H9 (cell line): ENCODE measurements around the gene R3HDM2. TPM values are rescaled to one million over a fixed set of nuclear protein-coding genes. Genes with fewer than 3 reads are reported as not detected.

Experiments used
- DNase-seq: peaks from one replicate; pipeline ENCODE4 v3.0.0-alpha.2; 2017
- H2AFZ ChIP-seq: one replicate; pipeline ENCODE4 v1.6.1; 2013; ENCODE audit warnings: mild to moderate bottlenecking, low read length, control low read depth, moderate library complexity
- H2AK5ac ChIP-seq: 2 replicates; pipeline ENCODE4 v1.6.1; 2013; ENCODE audit warnings: low read length, control low read depth, mixed read lengths; ENCODE audit not compliant: insufficient read length
- H2BK120ac ChIP-seq: one replicate; pipeline ENCODE4 v1.6.1; 2013; ENCODE audit warnings: low read depth, mild to moderate bottlenecking, low read length, control low read depth, inconsistent platforms; ENCODE audit not compliant: poor library complexity, severe bottlenecking
- H2BK12ac ChIP-seq: 2 replicates; pipeline ENCODE4 v1.6.1; 2013; ENCODE audit warnings: low read length, control low read depth, mixed read lengths, low read depth; ENCODE audit not compliant: insufficient read length
- H2BK15ac ChIP-seq: 2 replicates; pipeline ENCODE4 v1.6.1; 2013; ENCODE audit warnings: low read depth, low read length, control low read depth
- H2BK20ac ChIP-seq: one replicate; pipeline ENCODE4 v1.6.1; 2013; ENCODE audit warnings: low read depth, mild to moderate bottlenecking, low read length, control low read depth, inconsistent platforms; ENCODE audit not compliant: poor library complexity, severe bottlenecking
- H2BK5ac ChIP-seq: 2 replicates; pipeline ENCODE4 v1.6.1; 2013; ENCODE audit warnings: low read length, control low read depth, mixed read lengths; ENCODE audit not compliant: insufficient read length
- H3K14ac ChIP-seq: 2 replicates; pipeline ENCODE4 v1.6.1; 2013; ENCODE audit warnings: low read length, control low read depth; ENCODE audit not compliant: insufficient read depth
- H3K18ac ChIP-seq: 2 replicates; pipeline ENCODE4 v1.6.1; 2013; ENCODE audit warnings: low read depth, mild to moderate bottlenecking, mixed read lengths, low read length, control low read depth; ENCODE audit not compliant: insufficient read length
- H3K23ac ChIP-seq: 2 replicates; pipeline ENCODE4 v1.6.1; 2013; ENCODE audit warnings: low read length, control low read depth, mixed read lengths, low read depth; ENCODE audit not compliant: insufficient read length
- H3K23me2 ChIP-seq: 2 replicates; pipeline ENCODE4 v1.6.1; 2013; ENCODE audit warnings: low read depth, mild to moderate bottlenecking, mixed read lengths, low read length, control low read depth; ENCODE audit not compliant: insufficient read length, poor library complexity, severe bottlenecking
- H3K27ac ChIP-seq: 2 replicates; pipeline ENCODE4 v1.5.1; 2013; ENCODE audit warnings: low read length, control low read depth, mixed read lengths, low read depth; ENCODE audit not compliant: insufficient read length
- H3K27me3 ChIP-seq: 2 replicates; pipeline ENCODE4 v1.6.1; 2013; ENCODE audit warnings: low read length, control low read depth, inconsistent platforms; ENCODE audit not compliant: insufficient read depth
- H3K4ac ChIP-seq: 2 replicates; pipeline ENCODE4 v1.6.1; 2013; ENCODE audit warnings: low read depth, mild to moderate bottlenecking, control low read depth, inconsistent platforms, low read length, moderate library complexity
- H3K4me1 ChIP-seq: 2 replicates; pipeline ENCODE4 v1.6.1; 2013; ENCODE audit warnings: low read length, control low read depth, inconsistent platforms; ENCODE audit not compliant: insufficient read depth
- H3K4me2 ChIP-seq: 2 replicates; pipeline ENCODE4 v1.6.1; 2013; ENCODE audit warnings: low read length, control low read depth, mixed read lengths; ENCODE audit not compliant: insufficient read length, insufficient read depth
- H3K56ac ChIP-seq: 2 replicates; pipeline ENCODE4 v1.6.1; 2013; ENCODE audit warnings: low read depth, mild to moderate bottlenecking, mixed read lengths, low read length, control low read depth; ENCODE audit not compliant: insufficient read length
- H3K79me1 ChIP-seq: 2 replicates; pipeline ENCODE4 v1.6.1; 2013; ENCODE audit warnings: low read depth, mild to moderate bottlenecking, moderate library complexity, low read length, control low read depth, inconsistent platforms; ENCODE audit not compliant: insufficient read depth, poor library complexity, severe bottlenecking
- H3K79me2 ChIP-seq: 2 replicates; pipeline ENCODE4 v1.6.1; 2013; ENCODE audit warnings: low read length, control low read depth, inconsistent platforms; ENCODE audit not compliant: insufficient read depth
- H3K9ac ChIP-seq: 2 replicates; pipeline ENCODE4 v1.6.1; 2013; ENCODE audit warnings: low read length, control low read depth, mixed read lengths; ENCODE audit not compliant: insufficient read length; ENCODE audit errors: extremely low read depth
- H3K9me3 ChIP-seq: one replicate; pipeline ENCODE4 v1.6.1; 2013; ENCODE audit warnings: low read depth, low read length, inconsistent platforms; ENCODE audit not compliant: control insufficient read depth
- H3T11ph ChIP-seq: one replicate; pipeline ENCODE4 v1.6.1; 2013; ENCODE audit warnings: mild to moderate bottlenecking, low read length, control low read depth, inconsistent platforms
- H4K20me1 ChIP-seq: one replicate; pipeline ENCODE4 v1.6.1; 2013; ENCODE audit not compliant: control insufficient read depth, insufficient read length, insufficient read depth
- H4K5ac ChIP-seq: 2 replicates; pipeline ENCODE4 v1.6.1; 2013; ENCODE audit warnings: low read depth, mild to moderate bottlenecking, mixed read lengths, low read length, control low read depth; ENCODE audit not compliant: insufficient read length
- H4K8ac ChIP-seq: replicated peaks from 2 replicates; pipeline ENCODE4 v1.6.1; 2013; ENCODE audit warnings: low read length, control low read depth, mixed read lengths, low read depth; ENCODE audit not compliant: insufficient read length
- H4K91ac ChIP-seq: 2 replicates; pipeline ENCODE4 v1.6.1; 2013; ENCODE audit warnings: low read depth, mild to moderate bottlenecking, moderate library complexity, mixed read lengths, low read length, control low read depth; ENCODE audit not compliant: insufficient read length
- H3K27ac Mint-ChIP-seq, 3 experiments: 2 replicates in 2 of 3; 3 replicates in 1 of 3; pipeline ENCODE4 v1.8.0; 2020 to 2021; ENCODE audit warnings: mixed read lengths in 3 of 3, mild to moderate bottlenecking in 1 of 3, moderate library complexity in 1 of 3
- H3K27me3 Mint-ChIP-seq: 2 replicates; pipeline ENCODE4 v1.8.0; 2021; ENCODE audit warnings: low read depth, mild to moderate bottlenecking, moderate library complexity, mixed read lengths
- H3K36me3 Mint-ChIP-seq, 3 experiments: 2 replicates in 2 of 3; 3 replicates in 1 of 3; pipeline ENCODE4 v1.8.0; 2020 to 2021; ENCODE audit warnings: low read depth in 3 of 3, mixed read lengths in 3 of 3; ENCODE audit not compliant: insufficient read depth in 1 of 3
- H3K4me1 Mint-ChIP-seq, 2 experiments: 2 replicates each; pipeline ENCODE4 v1.8.0; 2020; ENCODE audit warnings: mixed read lengths in 2 of 2
- H3K4me3 Mint-ChIP-seq, 2 experiments: 2 replicates in 1 of 2; 3 replicates in 1 of 2; pipeline ENCODE4 v1.8.0; 2020 to 2021; ENCODE audit warnings: mild to moderate bottlenecking in 2 of 2, mixed read lengths in 2 of 2, moderate library complexity in 1 of 2
- H3K9me3 Mint-ChIP-seq, 2 experiments: 2 replicates in 1 of 2; 3 replicates in 1 of 2; pipeline ENCODE4 v1.8.0; 2020; ENCODE audit warnings: mild to moderate bottlenecking in 2 of 2, mixed read lengths in 2 of 2, moderate library complexity in 1 of 2
- WGBS: extraction: QIAGEN DNeasy Blood & Tissue Kit; methylation state at CpG from one replicate; pipeline ENCODE4 v1.1.7; 2013; ENCODE audit warnings: missing lambda C conversion rate, low lambda C conversion rate, mixed read lengths; ENCODE audit not compliant: insufficient read length; ENCODE audit errors: extremely low coverage; 5-methylcytosine and 5-hydroxymethylcytosine counted together
- total RNA-seq: library from RNA; stranded (reverse); gene quantifications from 2 replicates; pipeline ENCODE4 v1.2.1, GENCODE V29; 2021
- TF ChIP-seq, protein P1 (sequence below): fragments of 200-600 bp; sonication (generic); conservative IDR thresholded peaks from 3 replicates; pipeline ENCODE4 v1.8.0; 2021; ENCODE audit warnings: antibody characterized with exemption, mild to moderate bottlenecking

The R3HDM2 gene
- total RNA-seq, 1 experiment from 2014 or later, result 43.9 TPM

DNA sequence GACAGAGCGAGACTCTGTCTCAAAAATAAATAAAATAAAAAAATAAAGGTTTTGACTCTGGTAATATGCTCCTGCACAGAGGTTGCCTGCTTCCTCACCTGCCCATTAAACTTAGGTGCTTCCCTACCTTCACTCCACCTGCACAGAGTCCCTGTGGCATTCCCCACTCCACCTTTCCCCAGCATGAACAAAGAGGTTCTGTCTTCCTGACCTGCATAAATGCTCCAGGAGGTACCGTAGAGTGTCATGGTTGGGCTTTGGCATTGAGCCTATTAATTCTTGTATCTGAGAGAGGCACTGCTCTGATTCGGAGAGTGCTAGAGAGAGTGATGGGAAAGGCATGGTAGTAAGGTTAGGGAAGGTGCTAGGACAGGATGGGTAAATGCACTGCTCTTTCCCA, 42.5 kb upstream of the R3HDM2 start:
- peaks cover 73% of the 10 kb centered on the region for H3K27me3 Mint-ChIP-seq
- H2BK20ac ChIP-seq, result no peak overlapping the region
- no peak overlapping the region for H3K23ac ChIP-seq
- H3K4ac ChIP-seq, result no peak overlapping the region
- no peak overlapping the region for H2BK5ac ChIP-seq
- DNase-seq, result no peak
- peaks cover 3% of the 10 kb centered on the region for H4K20me1 ChIP-seq
- no peak overlapping the region for H4K5ac ChIP-seq
- no peaks in the 10 kb centered on the region for H3K79me1 ChIP-seq
- H3K36me3 Mint-ChIP-seq, result peaks cover 0 to 5% (median 5%) of the 10 kb centered on the region in 3 experiments; a peak in 3 of 7 replicates
- H3K4me1 ChIP-seq, result no peaks in the 10 kb centered on the region; the same call in 1 of the 2 replicates
- WGBS, result no CpG with 5 or more reads among the region's 3 CpGs
- H3K4me1 Mint-ChIP-seq, result peaks cover 21 to 22% of the 10 kb centered on the region in 2 experiments
- H3K79me2 ChIP-seq, result no peaks in the 10 kb centered on the region
- H3K9me3 ChIP-seq, result no peaks in the 10 kb centered on the region
- H4K91ac ChIP-seq, result no peak overlapping the region
- H3K23me2 ChIP-seq, result peaks cover 15% of the 10 kb centered on the region
- TF ChIP-seq, protein P1, sequence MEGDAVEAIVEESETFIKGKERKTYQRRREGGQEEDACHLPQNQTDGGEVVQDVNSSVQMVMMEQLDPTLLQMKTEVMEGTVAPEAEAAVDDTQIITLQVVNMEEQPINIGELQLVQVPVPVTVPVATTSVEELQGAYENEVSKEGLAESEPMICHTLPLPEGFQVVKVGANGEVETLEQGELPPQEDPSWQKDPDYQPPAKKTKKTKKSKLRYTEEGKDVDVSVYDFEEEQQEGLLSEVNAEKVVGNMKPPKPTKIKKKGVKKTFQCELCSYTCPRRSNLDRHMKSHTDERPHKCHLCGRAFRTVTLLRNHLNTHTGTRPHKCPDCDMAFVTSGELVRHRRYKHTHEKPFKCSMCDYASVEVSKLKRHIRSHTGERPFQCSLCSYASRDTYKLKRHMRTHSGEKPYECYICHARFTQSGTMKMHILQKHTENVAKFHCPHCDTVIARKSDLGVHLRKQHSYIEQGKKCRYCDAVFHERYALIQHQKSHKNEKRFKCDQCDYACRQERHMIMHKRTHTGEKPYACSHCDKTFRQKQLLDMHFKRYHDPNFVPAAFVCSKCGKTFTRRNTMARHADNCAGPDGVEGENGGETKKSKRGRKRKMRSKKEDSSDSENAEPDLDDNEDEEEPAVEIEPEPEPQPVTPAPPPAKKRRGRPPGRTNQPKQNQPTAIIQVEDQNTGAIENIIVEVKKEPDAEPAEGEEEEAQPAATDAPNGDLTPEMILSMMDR, result no peak
- no peak overlapping the region for H3K14ac ChIP-seq
- H3K9ac ChIP-seq, result no peak overlapping the region
- peaks cover 37% of the 10 kb centered on the region for H3K27me3 ChIP-seq
- no peak overlapping the region for H2AK5ac ChIP-seq
- H4K8ac ChIP-seq, result no peak overlapping the region
- no peaks in the 10 kb centered on the region for H3K9me3 Mint-ChIP-seq
- no peak overlapping the region for H3T11ph ChIP-seq
- no peak overlapping the region for H2BK12ac ChIP-seq
- no peak overlapping the region for H2AFZ ChIP-seq
- no peak overlapping the region for H3K56ac ChIP-seq
- no peak overlapping the region for H2BK15ac ChIP-seq
- H3K4me2 ChIP-seq, result no peak overlapping the region
- no peak overlapping the region for H3K27ac Mint-ChIP-seq
- H3K18ac ChIP-seq, result no peak overlapping the region
- no peak overlapping the region for H3K4me3 Mint-ChIP-seq
- H3K27ac ChIP-seq, result no peak overlapping the region
- H2BK120ac ChIP-seq, result no peak overlapping the region
